EH (cell line): ENCODE measurements around the gene SLC6A19.

Experiments used
- DNase-seq: peaks from one replicate; pipeline ENCODE4 v3.0.0-alpha.2; 2015; ENCODE audit warnings: low read depth

Gene SLC6A19

DNA sequence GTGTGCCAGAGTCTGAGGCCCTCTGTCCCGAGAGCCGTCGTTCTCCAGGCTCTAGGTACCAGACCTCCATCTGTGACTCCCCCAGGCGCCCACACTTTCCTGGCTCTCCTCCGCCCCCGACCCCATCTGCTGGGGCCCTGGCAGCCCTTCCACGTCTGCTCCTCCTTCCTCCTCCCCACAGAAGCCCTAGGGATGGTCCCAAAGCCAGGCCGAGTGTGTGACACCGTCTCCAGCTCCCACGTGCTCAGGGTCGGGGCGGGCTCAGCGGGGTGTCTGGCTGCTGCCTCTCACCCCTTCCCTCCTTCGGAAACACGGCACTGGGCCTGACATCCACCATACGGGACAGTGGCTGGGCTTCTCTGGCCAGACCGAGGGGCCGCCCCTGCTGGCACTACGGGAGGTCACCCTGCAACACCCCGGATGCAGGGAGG, 20.5 kb upstream of the SLC6A19 start:
- DNase-seq: no peak

- no peak for DNase-seq
These were observed 19.7 kb upstream of the SLC6A19 start for GRCh38 chr5:1181451-1182359.

DNA sequence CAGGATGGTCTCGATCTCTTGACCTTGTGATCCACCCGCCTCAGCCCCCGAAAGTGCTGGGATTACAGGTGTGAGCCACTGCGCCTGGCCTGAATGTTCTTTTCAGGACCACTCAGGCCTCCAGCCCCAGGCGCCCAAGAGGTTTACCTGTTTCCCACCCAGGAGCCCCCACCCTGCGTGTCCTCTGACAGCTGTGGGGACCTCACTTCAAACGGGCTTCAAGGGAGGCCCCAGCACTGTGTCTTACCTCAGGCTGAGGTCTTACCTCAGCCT, 19.1 kb upstream of the SLC6A19 start:
- DNase-seq: no peak

GRCh38 chr5:1182633-1183423, 18.6 kb upstream of the SLC6A19 start:
- DNase-seq: no peak

- no peak for DNase-seq
These were observed 17.8 kb upstream of the SLC6A19 start for GRCh38 chr5:1183424-1184162.

- DNase-seq: no peak
These were observed 17.3 kb upstream of the SLC6A19 start for GRCh38 chr5:1184163-1184470.

GRCh38 chr5:1184481-1184880, 16.9 kb upstream of the SLC6A19 start:
- DNase-seq: no peak

GRCh38 chr5:1185038-1185627, 16.3 kb upstream of the SLC6A19 start:
- no peak for DNase-seq

DNA sequence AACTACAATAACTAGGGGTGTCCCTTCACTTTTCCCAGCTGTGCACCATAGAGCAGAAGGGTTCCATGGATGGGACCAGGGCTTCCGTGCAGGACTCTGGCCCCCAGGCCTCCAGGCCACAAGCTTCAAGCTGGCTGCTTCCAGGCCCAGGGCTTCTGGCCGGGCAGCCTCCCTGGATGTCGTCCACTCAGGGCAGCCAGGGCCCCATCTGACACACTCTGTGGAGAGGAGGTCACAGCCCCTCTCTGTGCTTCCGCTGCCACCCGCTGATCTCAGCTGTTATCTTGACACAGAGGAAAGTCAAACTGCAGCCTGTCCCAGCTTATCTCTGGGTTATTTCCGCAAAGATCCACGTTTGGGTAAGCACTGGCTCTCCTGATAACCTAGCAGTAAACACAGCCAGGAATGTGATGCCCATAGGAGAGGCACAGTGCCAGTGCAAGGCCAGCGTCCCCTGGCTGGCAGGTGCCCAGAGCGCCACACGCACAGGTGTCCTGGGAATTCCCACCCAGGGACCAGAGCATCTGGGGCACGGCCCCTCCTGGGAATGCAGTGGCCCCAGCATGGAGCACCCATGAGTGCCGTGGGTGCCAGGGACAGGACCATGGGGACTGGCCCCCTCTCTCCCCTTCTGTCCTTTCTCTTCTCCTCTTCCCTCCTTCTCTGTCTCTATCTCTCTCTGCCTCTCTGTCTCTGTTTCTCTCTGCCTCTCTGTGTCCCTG, 15.6 kb upstream of the SLC6A19 start:
- no peak for DNase-seq

GRCh38 chr5:1186351-1187233, 14.8 kb upstream of the SLC6A19 start:
- no peak for DNase-seq

DNA sequence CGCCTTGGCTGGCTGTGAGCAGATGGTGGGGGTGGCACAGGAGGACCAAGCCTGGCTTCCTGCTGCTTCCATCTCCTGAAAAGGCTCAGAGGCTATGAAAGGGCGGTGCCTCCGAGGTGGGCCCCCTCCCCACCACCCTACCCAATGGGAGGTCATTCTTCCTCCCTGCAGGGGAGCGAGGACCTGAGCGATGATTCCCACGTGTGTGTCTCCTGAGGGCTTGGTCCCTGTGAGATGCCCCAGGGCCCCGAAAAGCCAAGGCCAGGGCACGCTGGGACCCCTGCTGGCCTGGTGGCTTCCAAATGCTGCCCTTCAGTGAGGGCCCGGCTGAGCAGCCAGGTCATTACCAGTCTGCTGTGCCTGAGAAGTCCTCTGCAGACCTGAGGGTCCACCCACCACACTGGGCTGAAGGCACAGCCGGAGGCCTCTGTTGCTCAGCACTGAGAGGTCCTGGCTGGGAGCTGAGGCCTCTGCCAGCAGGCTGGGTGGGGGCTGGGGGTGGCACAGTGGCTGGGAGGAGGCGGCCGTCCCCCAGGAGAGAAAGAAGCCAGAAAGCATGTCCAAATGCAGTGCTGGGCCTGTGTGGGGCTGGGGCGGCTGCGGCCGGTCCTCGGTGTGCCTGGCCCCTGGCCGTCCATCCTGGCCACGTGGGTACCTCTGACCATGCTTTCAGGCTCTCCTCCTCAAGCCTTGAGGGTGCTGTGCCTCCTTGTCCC, 14.0 kb upstream of the SLC6A19 start:
- DNase-seq: no peak

GRCh38 chr5:1187950-1188334, 13.5 kb upstream of the SLC6A19 start:
- DNase-seq: no peak

- DNase-seq: no peak
These were observed 12.9 kb upstream of the SLC6A19 start for GRCh38 chr5:1188464-1188863.

- DNase-seq: no peak
These were observed 12.1 kb upstream of the SLC6A19 start for GRCh38 chr5:1189269-1189668.

DNA sequence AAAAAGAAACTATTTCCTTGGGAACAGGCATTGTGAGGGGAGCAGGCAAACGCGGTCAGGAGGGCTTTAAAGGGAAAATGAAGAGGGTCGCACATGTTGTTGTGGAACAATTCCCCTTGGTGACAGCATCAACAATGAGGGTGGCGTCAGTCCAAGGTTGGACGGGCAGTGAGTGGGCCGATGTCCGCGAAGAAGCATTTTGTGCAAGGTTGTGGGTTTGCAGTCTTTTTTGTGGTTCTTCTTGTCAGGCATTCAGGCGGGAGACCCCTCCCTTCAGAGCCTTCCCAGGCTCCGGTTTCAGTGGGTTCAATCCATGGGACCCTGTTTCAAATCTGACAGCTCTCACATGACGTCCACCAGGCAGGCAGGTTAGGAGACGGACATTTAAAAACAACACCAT, 11.1 kb upstream of the SLC6A19 start:
- no peak for DNase-seq

DNA sequence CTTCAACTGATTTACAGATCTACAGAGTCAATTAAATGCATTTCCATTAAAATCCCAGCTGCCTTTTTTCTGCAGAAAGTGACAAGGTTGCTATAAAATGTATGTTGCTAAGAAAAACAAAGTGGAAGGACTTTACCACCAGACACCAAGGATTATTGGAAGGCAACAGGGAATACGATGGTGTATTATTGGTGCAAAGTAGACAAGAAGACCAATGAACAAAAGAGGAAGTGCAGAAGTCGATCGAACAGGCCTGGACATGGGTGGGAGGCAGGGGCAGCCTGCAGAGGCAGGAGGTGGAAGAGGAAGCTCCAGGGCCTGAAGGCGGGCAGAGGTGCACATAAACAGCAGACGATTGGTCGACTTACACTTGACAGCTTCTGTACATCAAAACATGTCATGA, 10.6 kb upstream of the SLC6A19 start:
- DNase-seq: no peak

- no peak for DNase-seq
These were observed 8.3 kb upstream of the SLC6A19 start for GRCh38 chr5:1192971-1193590.

- no peak for DNase-seq
These were observed 7.8 kb upstream of the SLC6A19 start for GRCh38 chr5:1193591-1193985.

DNA sequence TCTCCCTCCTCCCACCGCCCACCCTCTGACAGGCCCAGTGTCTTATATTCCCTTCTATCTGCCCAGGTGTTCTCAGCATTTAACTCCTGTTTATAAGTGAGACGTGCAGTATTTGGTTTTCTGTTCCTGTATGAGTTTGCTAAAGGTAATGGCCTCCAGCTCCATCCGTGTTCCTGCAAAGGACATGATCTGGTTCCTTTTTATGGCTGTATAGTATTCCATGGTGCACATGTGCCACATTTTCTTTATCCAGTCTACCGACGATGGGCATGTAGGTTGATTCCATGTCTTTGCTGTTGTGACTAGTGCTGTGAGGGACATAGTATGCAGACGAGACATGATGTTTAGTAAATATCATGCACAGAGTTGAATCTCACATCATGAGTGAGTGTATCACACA, 7.0 kb upstream of the SLC6A19 start:
- DNase-seq: no peak

- DNase-seq: no peak
These were observed 6.0 kb upstream of the SLC6A19 start for GRCh38 chr5:1195439-1195838.
